Esophagus squamous epithelium (tissue), 4 donors: ENCODE results near the gene TOPAZ1.

Experiments
- POLR2A ChIP-seq, 4 donors: fragments of 450-650 bp; IDR thresholded peaks; one replicate each; pipeline ENCODE4 v1.6.1; 2017; ENCODE audit warnings: antibody characterized with exemption in 4 of 4, mild to moderate bottlenecking in 4 of 4, moderate library complexity in 3 of 4
- TF ChIP-seq, protein P1 (sequence below), 6 experiments: fragments of 450-650 bp in 4 of 6; fragments of 200-600 bp in 2 of 6; sonication (generic) in 2 of 6; IDR thresholded peaks; one replicate each; pipeline ENCODE4 v1.5.1; 2016 to 2019; ENCODE audit warnings: antibody characterized with exemption in 6 of 6, mild to moderate bottlenecking in 4 of 6, moderate library complexity in 4 of 6

DNA sequence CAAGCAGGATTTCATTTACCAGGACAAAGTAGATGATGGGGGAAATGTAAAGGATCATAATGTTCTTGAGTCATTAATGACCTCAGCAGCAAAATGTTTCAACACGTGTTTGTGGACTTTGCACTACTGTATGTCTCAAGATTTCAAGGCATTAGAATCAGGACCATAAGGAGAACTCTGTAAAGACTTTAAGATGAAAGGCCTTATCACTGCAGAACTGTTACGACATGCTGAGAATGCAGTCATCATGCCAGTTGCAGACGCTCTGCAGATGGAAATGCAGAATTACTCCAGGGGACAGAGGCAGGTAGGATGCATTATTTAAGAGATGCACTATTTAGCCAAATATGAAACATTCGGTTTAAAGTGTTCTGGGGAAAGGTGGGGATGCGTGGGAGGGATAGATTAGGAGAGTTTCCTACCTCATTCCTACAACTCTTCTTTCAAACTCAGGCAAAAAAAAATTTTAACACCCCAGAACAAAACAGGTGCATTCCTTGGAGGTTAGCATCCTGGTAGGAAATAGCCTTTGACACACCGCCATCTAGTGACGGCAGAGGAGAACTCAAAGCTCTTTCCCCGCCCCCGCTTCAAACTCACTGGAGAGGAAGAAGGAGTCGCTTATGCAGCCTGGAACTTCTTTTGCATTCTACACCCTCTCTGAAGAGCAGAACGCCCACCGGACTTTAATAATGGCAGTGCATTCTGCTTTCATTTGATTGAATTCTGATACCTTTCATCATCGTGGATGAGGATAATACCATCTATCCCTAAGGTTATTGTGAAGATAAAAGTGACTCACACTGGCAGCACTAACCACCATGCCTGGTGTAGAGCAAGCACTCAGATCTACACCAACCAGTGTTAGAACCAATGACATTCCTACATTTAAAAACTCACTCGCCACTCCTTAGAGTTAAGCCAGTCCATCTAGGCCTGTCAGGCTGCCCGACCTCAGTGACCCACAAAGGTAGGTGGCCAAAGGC, 43.1 kb upstream of the TOPAZ1 start:
- TF ChIP-seq, protein P1, sequence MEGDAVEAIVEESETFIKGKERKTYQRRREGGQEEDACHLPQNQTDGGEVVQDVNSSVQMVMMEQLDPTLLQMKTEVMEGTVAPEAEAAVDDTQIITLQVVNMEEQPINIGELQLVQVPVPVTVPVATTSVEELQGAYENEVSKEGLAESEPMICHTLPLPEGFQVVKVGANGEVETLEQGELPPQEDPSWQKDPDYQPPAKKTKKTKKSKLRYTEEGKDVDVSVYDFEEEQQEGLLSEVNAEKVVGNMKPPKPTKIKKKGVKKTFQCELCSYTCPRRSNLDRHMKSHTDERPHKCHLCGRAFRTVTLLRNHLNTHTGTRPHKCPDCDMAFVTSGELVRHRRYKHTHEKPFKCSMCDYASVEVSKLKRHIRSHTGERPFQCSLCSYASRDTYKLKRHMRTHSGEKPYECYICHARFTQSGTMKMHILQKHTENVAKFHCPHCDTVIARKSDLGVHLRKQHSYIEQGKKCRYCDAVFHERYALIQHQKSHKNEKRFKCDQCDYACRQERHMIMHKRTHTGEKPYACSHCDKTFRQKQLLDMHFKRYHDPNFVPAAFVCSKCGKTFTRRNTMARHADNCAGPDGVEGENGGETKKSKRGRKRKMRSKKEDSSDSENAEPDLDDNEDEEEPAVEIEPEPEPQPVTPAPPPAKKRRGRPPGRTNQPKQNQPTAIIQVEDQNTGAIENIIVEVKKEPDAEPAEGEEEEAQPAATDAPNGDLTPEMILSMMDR (IDR thresholded peaks at IDR 0.05), result peak; percentile 53 to 79 (median 70)
- no peak for TF ChIP-seq POLR2A (IDR thresholded peaks at IDR 0.05)
